Measurements from ENCODE around the gene COMMD7.
"Not testable (repeated sequence)": the region's sequence is repeated elsewhere in the genome, so short reads cannot be mapped to it uniquely, and the experiment has no call there.

Gene COMMD7

GRCh38 chr20:32731882-32732266 is 11.4 kb downstream of the COMMD7 start:
- H3K4me2 ChIP-seq, result no peak overlapping the region
- H3K27me3 ChIP-seq (ENCODE audit: insufficient read depth, low read depth), result no peaks in the 10 kb centered on the region
- no peak for TF ChIP-seq CTCF (conservative IDR thresholded peaks at IDR 0.05; ENCODE audit: low read depth, low read length)
- H4K20me1 ChIP-seq (ENCODE audit: insufficient read depth), result no peaks in the 10 kb centered on the region
- H3K4me3 ChIP-seq (IDR thresholded peaks at IDR 0.05; ENCODE audit: insufficient read depth, low read depth, low read length), result no peak overlapping the region
- H3K79me2 ChIP-seq (ENCODE audit: insufficient read depth, low read depth), result peaks cover 8% of the 10 kb centered on the region; the same call in 1 of the 2 replicates
- H3K27ac ChIP-seq, result no peak overlapping the region
- peaks cover 19% of the 10 kb centered on the region for H3K4me1 ChIP-seq (ENCODE audit: low read depth, poor library complexity, severe bottlenecking)
- H3K9ac ChIP-seq, result no peak overlapping the region
- peaks cover 3% of the 10 kb centered on the region; the same call in 1 of the 2 replicates for H3K36me3 ChIP-seq (ENCODE audit: insufficient read depth)
- no peak overlapping the region for H2AFZ ChIP-seq (ENCODE audit: low read depth)

GRCh38 chr20:32729334-32729733 is 13.9 kb downstream of the COMMD7 start:
- H3K4me1 ChIP-seq (ENCODE audit: low read depth, poor library complexity, severe bottlenecking), result peaks cover 19% of the 10 kb centered on the region
- H3K27me3 ChIP-seq (ENCODE audit: insufficient read depth, low read depth); H3K27ac ChIP-seq; H3K4me2 ChIP-seq; H3K79me2 ChIP-seq (ENCODE audit: insufficient read depth, low read depth); H3K4me3 ChIP-seq (IDR thresholded peaks at IDR 0.05; ENCODE audit: insufficient read depth, low read depth, low read length); H2AFZ ChIP-seq (ENCODE audit: low read depth); H3K9ac ChIP-seq; H3K36me3 ChIP-seq (ENCODE audit: insufficient read depth); H4K20me1 ChIP-seq (ENCODE audit: insufficient read depth): not testable (repeated sequence)

GRCh38 chr20:32728435-32728834 is 14.8 kb downstream of the COMMD7 start:
- H4K20me1 ChIP-seq (ENCODE audit: insufficient read depth); H3K27me3 ChIP-seq (ENCODE audit: insufficient read depth, low read depth); H3K79me2 ChIP-seq (ENCODE audit: insufficient read depth, low read depth); H2AFZ ChIP-seq (ENCODE audit: low read depth); H3K27ac ChIP-seq; H3K4me2 ChIP-seq; H3K9ac ChIP-seq; H3K36me3 ChIP-seq (ENCODE audit: insufficient read depth); H3K4me3 ChIP-seq (IDR thresholded peaks at IDR 0.05; ENCODE audit: insufficient read depth, low read depth, low read length): not testable (repeated sequence)
- H3K4me1 ChIP-seq (ENCODE audit: low read depth, poor library complexity, severe bottlenecking), result peaks cover 19% of the 10 kb centered on the region

GRCh38 chr20:32727683-32728082 is 15.6 kb downstream of the COMMD7 start:
- peak overlapping the region; percentile 13; the same call in 1 of the 2 replicates for H3K27ac ChIP-seq
- no peaks in the 10 kb centered on the region for H3K27me3 ChIP-seq (ENCODE audit: insufficient read depth, low read depth)
- no peaks in the 10 kb centered on the region for H4K20me1 ChIP-seq (ENCODE audit: insufficient read depth)
- no peak overlapping the region for H3K4me3 ChIP-seq (IDR thresholded peaks at IDR 0.05; ENCODE audit: insufficient read depth, low read depth, low read length)
- no peak overlapping the region for H3K4me2 ChIP-seq
- H3K79me2 ChIP-seq (ENCODE audit: insufficient read depth, low read depth), result peaks cover 8% of the 10 kb centered on the region; the same call in 1 of the 2 replicates
- H3K36me3 ChIP-seq (ENCODE audit: insufficient read depth), result peaks cover 3% of the 10 kb centered on the region; the same call in 1 of the 2 replicates
- TF ChIP-seq CTCF (conservative IDR thresholded peaks at IDR 0.05; ENCODE audit: low read depth, low read length), result no peak
- peaks cover 19% of the 10 kb centered on the region for H3K4me1 ChIP-seq (ENCODE audit: low read depth, poor library complexity, severe bottlenecking)
- no peak overlapping the region for H2AFZ ChIP-seq (ENCODE audit: low read depth)
- H3K9ac ChIP-seq, result no peak overlapping the region

GRCh38 chr20:32718749-32719348 is 24.4 kb downstream of the COMMD7 start:
- H3K36me3 ChIP-seq (ENCODE audit: insufficient read depth), result no peaks in the 10 kb centered on the region
- H3K27ac ChIP-seq, result no peak overlapping the region

More at GRCh38 chr20:32718749-32719348, 24.4 kb downstream of the COMMD7 start:
- Histone ChIP-seq H4K20me1 (ENCODE audit: insufficient read depth) (no peaks in the 10 kb centered on the region), H3K79me2 (ENCODE audit: insufficient read depth, low read depth) (no peaks in the 10 kb centered on the region), H3K27me3 (ENCODE audit: insufficient read depth, low read depth) (no peaks in the 10 kb centered on the region), H3K4me2 (no peak overlapping the region), H3K9ac (no peak overlapping the region), H3K4me3 (IDR thresholded peaks at IDR 0.05; ENCODE audit: insufficient read depth, low read depth, low read length) (no peak overlapping the region), H3K4me1 (ENCODE audit: low read depth, poor library complexity, severe bottlenecking) (peaks cover 8% of the 10 kb centered on the region), H2AFZ (ENCODE audit: low read depth) (no peak overlapping the region)
- TF ChIP-seq CTCF (conservative IDR thresholded peaks at IDR 0.05; ENCODE audit: low read depth, low read length), result no peak

All from KMS-11 (cell line).